Measurements from ENCODE around the gene ORMDL2.
"Not testable (repeated sequence)": the region's sequence is repeated elsewhere in the genome, so short reads cannot be mapped to it uniquely, and the experiment has no call there.

The ORMDL2 gene

GRCh38 chr12:55861871-55862270 is 44.0 kb downstream of the ORMDL2 start:
- DNase-seq, result no peak

GRCh38 chr12:55862286-55862685 is 44.4 kb downstream of the ORMDL2 start:
- no peak for DNase-seq

- not testable (repeated sequence) for DNase-seq
Observed at GRCh38 chr12:55862931-55863330, 45.1 kb downstream of the ORMDL2 start.

GRCh38 chr12:55865327-55865726 is 47.5 kb downstream of the ORMDL2 start:
- DNase-seq, result no peak

- DNase-seq, result not testable (repeated sequence)
Observed at GRCh38 chr12:55866454-55867004, 48.7 kb downstream of the ORMDL2 start.
